ENCODE data around the gene XRCC4. TPM values are rescaled to one million over a fixed set of nuclear protein-coding genes. Genes with fewer than 3 reads are reported as not detected.

The XRCC4 gene
- total and polyA plus RNA-seq, 2 of the 13 experiments (the other 11 are each of a cell fraction or from before 2014, with no cell fraction given): 2.8 to 12.6 TPM

DNA sequence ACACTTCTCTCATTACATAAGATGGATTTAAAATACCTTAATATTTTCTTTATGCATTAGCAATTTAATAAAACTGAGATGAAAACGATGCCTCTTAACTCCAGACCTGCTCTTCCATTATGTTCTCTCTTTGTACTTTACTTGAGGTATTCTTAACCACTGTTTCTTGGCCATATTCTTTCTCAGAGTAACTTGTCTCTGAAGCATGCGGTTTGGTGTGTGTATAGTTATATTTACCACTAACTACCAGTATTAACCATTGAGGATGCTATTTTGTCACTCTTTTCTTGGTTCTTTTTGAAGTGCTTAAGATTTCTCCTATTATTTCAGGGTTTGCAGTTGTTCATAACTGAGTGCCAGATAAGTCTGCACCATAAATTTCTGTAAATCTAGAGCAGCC lies 18.0 kb upstream of the XRCC4 start (continued):
- TF ChIP-seq, protein P1, sequence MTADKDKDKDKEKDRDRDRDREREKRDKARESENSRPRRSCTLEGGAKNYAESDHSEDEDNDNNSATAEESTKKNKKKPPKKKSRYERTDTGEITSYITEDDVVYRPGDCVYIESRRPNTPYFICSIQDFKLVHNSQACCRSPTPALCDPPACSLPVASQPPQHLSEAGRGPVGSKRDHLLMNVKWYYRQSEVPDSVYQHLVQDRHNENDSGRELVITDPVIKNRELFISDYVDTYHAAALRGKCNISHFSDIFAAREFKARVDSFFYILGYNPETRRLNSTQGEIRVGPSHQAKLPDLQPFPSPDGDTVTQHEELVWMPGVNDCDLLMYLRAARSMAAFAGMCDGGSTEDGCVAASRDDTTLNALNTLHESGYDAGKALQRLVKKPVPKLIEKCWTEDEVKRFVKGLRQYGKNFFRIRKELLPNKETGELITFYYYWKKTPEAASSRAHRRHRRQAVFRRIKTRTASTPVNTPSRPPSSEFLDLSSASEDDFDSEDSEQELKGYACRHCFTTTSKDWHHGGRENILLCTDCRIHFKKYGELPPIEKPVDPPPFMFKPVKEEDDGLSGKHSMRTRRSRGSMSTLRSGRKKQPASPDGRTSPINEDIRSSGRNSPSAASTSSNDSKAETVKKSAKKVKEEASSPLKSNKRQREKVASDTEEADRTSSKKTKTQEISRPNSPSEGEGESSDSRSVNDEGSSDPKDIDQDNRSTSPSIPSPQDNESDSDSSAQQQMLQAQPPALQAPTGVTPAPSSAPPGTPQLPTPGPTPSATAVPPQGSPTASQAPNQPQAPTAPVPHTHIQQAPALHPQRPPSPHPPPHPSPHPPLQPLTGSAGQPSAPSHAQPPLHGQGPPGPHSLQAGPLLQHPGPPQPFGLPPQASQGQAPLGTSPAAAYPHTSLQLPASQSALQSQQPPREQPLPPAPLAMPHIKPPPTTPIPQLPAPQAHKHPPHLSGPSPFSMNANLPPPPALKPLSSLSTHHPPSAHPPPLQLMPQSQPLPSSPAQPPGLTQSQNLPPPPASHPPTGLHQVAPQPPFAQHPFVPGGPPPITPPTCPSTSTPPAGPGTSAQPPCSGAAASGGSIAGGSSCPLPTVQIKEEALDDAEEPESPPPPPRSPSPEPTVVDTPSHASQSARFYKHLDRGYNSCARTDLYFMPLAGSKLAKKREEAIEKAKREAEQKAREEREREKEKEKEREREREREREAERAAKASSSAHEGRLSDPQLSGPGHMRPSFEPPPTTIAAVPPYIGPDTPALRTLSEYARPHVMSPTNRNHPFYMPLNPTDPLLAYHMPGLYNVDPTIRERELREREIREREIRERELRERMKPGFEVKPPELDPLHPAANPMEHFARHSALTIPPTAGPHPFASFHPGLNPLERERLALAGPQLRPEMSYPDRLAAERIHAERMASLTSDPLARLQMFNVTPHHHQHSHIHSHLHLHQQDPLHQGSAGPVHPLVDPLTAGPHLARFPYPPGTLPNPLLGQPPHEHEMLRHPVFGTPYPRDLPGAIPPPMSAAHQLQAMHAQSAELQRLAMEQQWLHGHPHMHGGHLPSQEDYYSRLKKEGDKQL (CRISPR knock-in tag; IDR thresholded peaks at IDR 0.05; ENCODE audit: low read depth): no peak
- TF ChIP-seq, protein P2, sequence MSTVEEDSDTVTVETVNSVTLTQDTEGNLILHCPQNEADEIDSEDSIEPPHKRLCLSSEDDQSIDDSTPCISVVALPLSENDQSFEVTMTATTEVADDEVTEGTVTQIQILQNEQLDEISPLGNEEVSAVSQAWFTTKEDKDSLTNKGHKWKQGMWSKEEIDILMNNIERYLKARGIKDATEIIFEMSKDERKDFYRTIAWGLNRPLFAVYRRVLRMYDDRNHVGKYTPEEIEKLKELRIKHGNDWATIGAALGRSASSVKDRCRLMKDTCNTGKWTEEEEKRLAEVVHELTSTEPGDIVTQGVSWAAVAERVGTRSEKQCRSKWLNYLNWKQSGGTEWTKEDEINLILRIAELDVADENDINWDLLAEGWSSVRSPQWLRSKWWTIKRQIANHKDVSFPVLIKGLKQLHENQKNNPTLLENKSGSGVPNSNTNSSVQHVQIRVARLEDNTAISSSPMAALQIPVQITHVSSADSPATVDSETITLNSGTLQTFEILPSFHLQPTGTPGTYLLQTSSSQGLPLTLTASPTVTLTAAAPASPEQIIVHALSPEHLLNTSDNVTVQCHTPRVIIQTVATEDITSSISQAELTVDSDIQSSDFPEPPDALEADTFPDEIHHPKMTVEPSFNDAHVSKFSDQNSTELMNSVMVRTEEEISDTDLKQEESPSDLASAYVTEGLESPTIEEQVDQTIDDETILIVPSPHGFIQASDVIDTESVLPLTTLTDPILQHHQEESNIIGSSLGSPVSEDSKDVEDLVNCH (CRISPR knock-in tag; IDR thresholded peaks at IDR 0.05): no peak
- TF ChIP-seq ZNF143 (CRISPR knock-in tag; IDR thresholded peaks at IDR 0.05): no peak

DNA sequence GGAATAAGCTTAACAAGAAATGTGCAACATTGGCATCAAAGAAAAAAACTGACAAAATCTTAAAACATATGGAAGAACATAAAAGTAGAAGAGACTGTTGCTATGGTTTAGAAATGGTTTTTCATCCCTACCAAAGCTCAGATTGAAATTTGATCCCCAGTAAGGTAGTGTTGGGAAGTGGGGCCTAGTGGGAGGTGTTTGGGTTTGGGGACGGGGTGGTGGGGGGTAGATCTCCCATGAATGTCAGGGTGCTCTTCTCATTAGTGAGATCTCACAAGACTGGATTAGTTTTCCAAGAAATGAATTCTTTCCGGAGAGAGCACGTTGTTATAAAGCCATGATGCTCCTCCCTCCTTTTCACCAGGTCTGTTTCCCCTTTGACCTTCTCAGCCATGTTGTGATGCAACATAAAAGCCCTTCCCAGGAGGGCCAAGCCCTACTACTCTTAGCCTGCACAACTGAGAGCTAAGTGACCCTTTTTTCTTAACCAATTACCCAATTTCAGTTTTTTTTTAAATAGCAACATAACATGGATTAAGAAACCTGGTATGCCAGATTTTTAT lies 10.7 kb upstream of the XRCC4 start:
- DNase-seq (ENCODE audit: low spot score): no peak
- no peak overlapping the region for H3K9ac ChIP-seq (ENCODE audit: insufficient read depth, low read depth, low read length)
- FAIRE-seq: no peak
- no peak overlapping the region for H3K27ac ChIP-seq (ENCODE audit: extremely low read length, insufficient read depth, low read length)
- no peaks in the 10 kb centered on the region for H3K9me3 ChIP-seq (ENCODE audit: low read length)
- H4K20me1 ChIP-seq (ENCODE audit: insufficient read depth, low read length): peaks cover 15% of the 10 kb centered on the region
- no peak for ATAC-seq
- peaks cover 86% of the 10 kb centered on the region for H3K79me2 ChIP-seq (ENCODE audit: insufficient read depth, low read length)
- intact Hi-C loops (cut with micrococcal nuclease; ENCODE audit: unreplicated experiment) (loop anchor here (10.0 kb wide), 1 partner anchor 408 kb away; the partner anchor contains the start of gene VCAN), in situ Hi-C loops (cut with HindIII; ENCODE audit: extremely low pct_ligation_motif_present, low pct_unique_long_range_greater_than_20kb) (no loop called here)
- BruUV-seq (replicated peaks): no TSS peak
- H3K4me2 ChIP-seq (ENCODE audit: low read depth, low read length): no peak overlapping the region
- H3K27me3 ChIP-seq (ENCODE audit: control insufficient read depth in 1 of 2, insufficient read depth in 2 of 2, low read length in 2 of 2): no peaks in the 10 kb centered on the region
- CTCF ChIA-PET (ENCODE audit: low intra/inter-chr PET ratio, low total read pairs): no interaction called here
- POLR2A ChIA-PET: no interaction called here
- H3K4me1 ChIP-seq (ENCODE audit: insufficient read depth, low read length): peaks cover 25% of the 10 kb centered on the region
- 100% methylated on average over 2 of the region's 3 CpGs for WGBS (ENCODE audit: low lambda C conversion rate)
- H3K36me3 ChIP-seq (replicated peaks in 1 of 2; ENCODE audit: control insufficient read depth in 1 of 2, insufficient read depth in 2 of 2, low read length in 2 of 2): peaks cover 1 to 19% of the 10 kb centered on the region in 2 experiments; a peak in 4 of 5 replicates
- no peak overlapping the region for H2AFZ ChIP-seq (ENCODE audit: low read length)
- H3K4me3 ChIP-seq (replicated peaks in 1 of 3; ENCODE audit: insufficient read depth in 1 of 3, low read depth in 2 of 3, low read length in 3 of 3): no peak overlapping the region
- no peak for TF ChIP-seq ZNF782 (CRISPR knock-in tag; IDR thresholded peaks at IDR 0.05; ENCODE audit: borderline replicate concordance)
- no peak for TF ChIP-seq ZMYM4 (CRISPR knock-in tag; IDR thresholded peaks at IDR 0.05)
- TF ChIP-seq ZNF644 (CRISPR knock-in tag; IDR thresholded peaks at IDR 0.05; ENCODE audit: low read depth): 0 out of 2 replicates have a peak, but pooled peaks have one; percentile 20
- no peak for TF ChIP-seq NR2F6 (IDR thresholded peaks at IDR 0.05)
- 0 out of 2 replicates have a peak, but pooled peaks have one; percentile 21 for TF ChIP-seq NR2F6 (CRISPR knock-in tag; IDR thresholded peaks at IDR 0.05)
- no peak for TF ChIP-seq GATAD1 (CRISPR knock-in tag; IDR thresholded peaks at IDR 0.05)
- peak; percentile 25; the same call in 1 of the 2 replicates for TF ChIP-seq CEBPG (CRISPR knock-in tag; IDR thresholded peaks at IDR 0.05)
- TF ChIP-seq ZNF564 (CRISPR knock-in tag; IDR thresholded peaks at IDR 0.05): no peak
- TF ChIP-seq THAP11 (CRISPR knock-in tag; IDR thresholded peaks at IDR 0.05): no peak
- TF ChIP-seq CEBPB (IDR thresholded peaks at IDR 0.05; ENCODE audit: borderline replicate concordance, low read depth, low read length): peak; percentile 13; the same call in 1 of the 2 replicates
- TF ChIP-seq ZNF850 (CRISPR knock-in tag; conservative IDR thresholded peaks at IDR 0.05): no peak
- no peak for TF ChIP-seq ZNF83 (CRISPR knock-in tag; IDR thresholded peaks at IDR 0.05; ENCODE audit: borderline replicate concordance)
